Adrenal gland (tissue), 12 donors: ENCODE results near the gene RAMP1. TPM values are rescaled to one million over a fixed set of nuclear protein-coding genes. Genes with fewer than 3 reads are reported as not detected.

Experiments used
- DNase-seq, 7 donors: peaks; one replicate each; pipeline ENCODE4 v3.0.0-alpha.2; 2019 to 2020
- H3K27ac ChIP-seq, 5 donors: fragments of 200-600 bp; sonication (generic) in 4 of 5; 1 replicate in 3 of 5; 2 replicates in 2 of 5; pipeline versions ENCODE4 v1.5.1 to v1.8.0; 2016 to 2020; ENCODE audit warnings: mild to moderate bottlenecking in 1 of 5
- H3K27me3 ChIP-seq: fragments of 200-600 bp; 2 replicates; pipeline ENCODE4 v1.8.0; 2021
- H3K36me3 ChIP-seq, 2 donors: fragments of 200-600 bp; replicated peaks in 1 of 2; 1 replicate in 1 of 2; 2 replicates in 1 of 2; pipeline versions ENCODE4 v1.5.1 to v1.8.0; 2018 to 2022
- H3K4me1 ChIP-seq, 2 donors: fragments of 200-600 bp; replicated peaks in 1 of 2; 1 replicate in 1 of 2; 2 replicates in 1 of 2; pipeline versions ENCODE4 v1.5.1 to v1.8.0; 2018 to 2021
- H3K4me3 ChIP-seq, 4 donors: fragments of 200-600 bp; sonication (generic) in 3 of 4; one replicate each; pipeline ENCODE4 v1.5.1; 2016 to 2018
- H3K9me3 ChIP-seq, 3 donors: fragments of 200-600 bp; sonication (generic) in 1 of 3; replicated peaks in 1 of 3; 1 replicate in 2 of 3; 2 replicates in 1 of 3; pipeline versions ENCODE4 v1.5.1 to v1.8.0; 2016 to 2021
- POLR2A ChIP-seq, 2 donors: fragments of 450-650 bp; IDR thresholded peaks; one replicate each; pipeline ENCODE4 v1.6.1; 2017; ENCODE audit warnings: antibody characterized with exemption in 2 of 2, mild to moderate bottlenecking in 2 of 2, moderate library complexity in 1 of 2
- WGBS, 4 donors: extraction: QIAGEN DNeasy Blood & Tissue Kit in 2 of 4; methylation state at CpG; one replicate each; pipeline versions ENCODE4 v1.1.5 to v1.1.7; 2013 to 2017; 5-methylcytosine and 5-hydroxymethylcytosine counted together
- intact Hi-C, 2 donors: fragments of 100-400 bp; cut with DNase I; formaldehyde crosslinking; loops; one replicate each; pipeline versions ENCODE4 v1.14.1 to v1.15.0; 2022 to 2023
- polyA plus RNA-seq, 3 donors: library from polyadenylated mRNA; stranded (reverse); fragments of 200-250 nt in 2 of 3; fragments of 350-450 nt in 1 of 3; fragmentation: Illumina TruSeq in 1 of 3; extraction: RNeasy Lipid Tissue Mini Kit (QIAGEN cat#74804) in 1 of 3; gene quantifications; one replicate each; pipeline ENCODE4 v1.2.3, GENCODE V29; 2013 to 2014
- total RNA-seq, 9 donors: library from RNA; depleted of rRNA in 4 of 9; stranded (reverse); fragments of >200 nt in 4 of 9; fragments of 120-200 nt in 1 of 9; fragmentation: NEBNext Ultra II Directional in 1 of 9; extraction: Animal tissue kit (Norgen Biotek cat#: 25700) in 1 of 9; gene quantifications; one replicate each; pipeline versions ENCODE4 v1.1.0 to v1.2.4, GENCODE V29; 2013 to 2023
- TF ChIP-seq, protein P1 (sequence below), 6 experiments: fragments of 450-650 bp in 4 of 6; fragments of 200-600 bp in 2 of 6; sonication (generic) in 1 of 6; IDR thresholded peaks; 1 replicate in 5 of 6; 2 replicates in 1 of 6; pipeline versions ENCODE4 v1.5.1 to v1.8.0; 2016 to 2021; ENCODE audit warnings: antibody characterized with exemption in 6 of 6, mild to moderate bottlenecking in 2 of 6, moderate library complexity in 1 of 6
- donor health status: healthy with polysubstance abuse.
- donor health status: Bipolar disorder and iron deficiency.
- donor health status: DM: yes; HTN: yes; CAD: no.
- donor health status: DM: no; HTN: no; CAD: no.
- donor health status: DM: no; HTN: no; CAD: no.
- donor health status: DM: yes; HTN: yes; CAD: no.

Gene RAMP1
- total and polyA plus RNA-seq, 12 donors = 2.4 to 72.6 (median 17.2) TPM

DNA sequence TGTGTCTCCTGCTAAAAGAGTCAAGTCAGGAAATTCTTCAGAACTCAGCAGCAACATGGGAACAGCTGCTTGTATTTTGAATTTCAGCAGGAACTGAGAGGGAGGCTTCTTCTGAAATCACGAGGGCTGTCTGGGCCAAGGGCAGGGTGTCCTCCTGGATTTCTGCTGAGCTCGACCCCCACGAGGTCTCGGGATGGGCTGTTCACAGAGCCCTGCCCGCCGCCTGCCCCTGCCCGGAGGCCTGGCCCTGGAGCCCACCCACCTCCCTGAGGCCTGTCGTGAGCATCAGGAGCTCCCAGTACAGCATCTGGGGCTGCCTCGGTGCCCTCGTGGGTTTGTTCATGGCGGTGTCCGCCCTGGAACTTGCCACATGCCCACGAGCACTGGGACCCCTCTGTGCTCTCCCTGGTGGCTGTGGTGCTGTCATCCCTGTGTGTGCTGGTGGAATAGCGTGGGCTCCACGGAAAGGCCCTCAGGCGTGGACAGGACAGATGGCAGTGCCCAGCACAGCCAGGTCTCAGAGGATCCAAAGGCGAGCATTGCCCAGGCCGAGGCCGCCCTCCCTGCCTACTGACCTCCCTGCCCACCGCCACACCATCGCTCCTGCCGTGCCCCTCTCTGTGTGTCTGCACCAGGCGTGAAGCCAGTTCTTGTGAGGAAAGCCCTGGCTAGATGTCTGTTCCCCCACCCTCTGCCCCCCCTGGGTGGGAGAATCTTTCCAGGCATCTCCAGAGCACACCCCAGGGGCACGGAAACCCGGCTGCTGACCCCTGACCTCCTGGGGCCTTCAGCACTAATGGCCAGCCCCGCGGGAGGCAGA lies 25.9 kb downstream of the RAMP1 start:
- Histone ChIP-seq H3K9me3 (no peaks in the 10 kb centered on the region), H3K4me1 (peaks cover 7 to 27% of the 10 kb centered on the region in 2 donors), H3K36me3 (no peaks in the 10 kb centered on the region), H3K4me3 (no peak overlapping the region), H3K27ac (peak overlapping the region in 2 of 5 donors; percentile 82 to 84), H3K27me3 (no peaks in the 10 kb centered on the region)
- 63 to 80% (median 71%) methylated on average over 9 to 27 of the region's 27 CpGs for WGBS, 4 donors
- TF ChIP-seq POLR2A (IDR thresholded peaks at IDR 0.05) = no peak
- TF ChIP-seq, protein P1, sequence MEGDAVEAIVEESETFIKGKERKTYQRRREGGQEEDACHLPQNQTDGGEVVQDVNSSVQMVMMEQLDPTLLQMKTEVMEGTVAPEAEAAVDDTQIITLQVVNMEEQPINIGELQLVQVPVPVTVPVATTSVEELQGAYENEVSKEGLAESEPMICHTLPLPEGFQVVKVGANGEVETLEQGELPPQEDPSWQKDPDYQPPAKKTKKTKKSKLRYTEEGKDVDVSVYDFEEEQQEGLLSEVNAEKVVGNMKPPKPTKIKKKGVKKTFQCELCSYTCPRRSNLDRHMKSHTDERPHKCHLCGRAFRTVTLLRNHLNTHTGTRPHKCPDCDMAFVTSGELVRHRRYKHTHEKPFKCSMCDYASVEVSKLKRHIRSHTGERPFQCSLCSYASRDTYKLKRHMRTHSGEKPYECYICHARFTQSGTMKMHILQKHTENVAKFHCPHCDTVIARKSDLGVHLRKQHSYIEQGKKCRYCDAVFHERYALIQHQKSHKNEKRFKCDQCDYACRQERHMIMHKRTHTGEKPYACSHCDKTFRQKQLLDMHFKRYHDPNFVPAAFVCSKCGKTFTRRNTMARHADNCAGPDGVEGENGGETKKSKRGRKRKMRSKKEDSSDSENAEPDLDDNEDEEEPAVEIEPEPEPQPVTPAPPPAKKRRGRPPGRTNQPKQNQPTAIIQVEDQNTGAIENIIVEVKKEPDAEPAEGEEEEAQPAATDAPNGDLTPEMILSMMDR (IDR thresholded peaks at IDR 0.05) = no peak
- intact Hi-C loops = no loop called here
- no peak for DNase-seq

DNA sequence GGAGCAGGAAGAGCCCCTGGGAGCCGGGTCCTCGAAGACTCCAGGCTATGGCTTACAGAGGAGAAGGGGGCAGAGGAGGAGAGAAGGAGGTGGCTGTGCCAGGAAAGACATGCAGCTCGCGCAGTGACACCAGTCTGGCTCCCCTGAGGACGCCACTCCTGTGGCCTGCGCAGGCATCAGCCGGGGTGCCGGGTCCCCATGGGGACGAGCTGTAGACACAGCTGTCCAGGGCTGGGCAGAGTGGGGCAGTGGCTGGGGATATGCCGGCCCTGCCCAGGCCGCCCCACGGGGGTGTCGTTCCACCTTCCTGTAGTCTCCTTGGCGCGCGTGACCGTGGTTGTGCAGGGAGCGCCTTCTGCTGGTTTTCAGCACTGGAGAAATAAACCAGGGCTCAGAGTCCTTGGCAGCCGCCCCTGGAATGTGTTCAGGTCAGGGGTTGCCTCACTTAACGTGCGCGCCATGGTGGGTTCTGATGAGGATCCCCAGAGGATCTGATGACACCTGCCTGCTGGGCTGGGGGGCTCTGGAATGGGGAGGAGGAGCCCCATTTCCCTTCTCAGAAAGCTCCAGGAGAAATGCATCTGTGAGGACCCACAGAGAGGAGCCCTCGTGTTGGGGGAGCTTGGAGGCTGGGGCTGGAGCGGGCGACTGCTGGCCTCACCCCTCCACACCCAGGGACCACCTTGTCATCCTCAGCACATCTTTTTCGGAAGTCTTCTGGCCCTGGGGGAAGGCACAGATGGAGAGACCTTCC lies 26.7 kb downstream of the RAMP1 start:
- Histone ChIP-seq H3K9me3 (no peaks in the 10 kb centered on the region), H3K27me3 (no peaks in the 10 kb centered on the region), H3K36me3 (no peaks in the 10 kb centered on the region), H3K4me1 (peaks cover 7 to 27% of the 10 kb centered on the region in 2 donors), H3K4me3 (no peak overlapping the region), H3K27ac (peak overlapping the region in 2 of 5 donors; percentile 82 to 84)
- DNase-seq = peak in 4 of 7 donors; percentile 7 to 76 (median 38)
- TF ChIP-seq, protein P1 (IDR thresholded peaks at IDR 0.05) = no peak
- no peak for TF ChIP-seq POLR2A (IDR thresholded peaks at IDR 0.05)
- intact Hi-C loops = no loop called here
- 77 to 89% (median 85%) methylated on average over 11 to 26 of the region's 26 CpGs for WGBS, 4 donors

DNA sequence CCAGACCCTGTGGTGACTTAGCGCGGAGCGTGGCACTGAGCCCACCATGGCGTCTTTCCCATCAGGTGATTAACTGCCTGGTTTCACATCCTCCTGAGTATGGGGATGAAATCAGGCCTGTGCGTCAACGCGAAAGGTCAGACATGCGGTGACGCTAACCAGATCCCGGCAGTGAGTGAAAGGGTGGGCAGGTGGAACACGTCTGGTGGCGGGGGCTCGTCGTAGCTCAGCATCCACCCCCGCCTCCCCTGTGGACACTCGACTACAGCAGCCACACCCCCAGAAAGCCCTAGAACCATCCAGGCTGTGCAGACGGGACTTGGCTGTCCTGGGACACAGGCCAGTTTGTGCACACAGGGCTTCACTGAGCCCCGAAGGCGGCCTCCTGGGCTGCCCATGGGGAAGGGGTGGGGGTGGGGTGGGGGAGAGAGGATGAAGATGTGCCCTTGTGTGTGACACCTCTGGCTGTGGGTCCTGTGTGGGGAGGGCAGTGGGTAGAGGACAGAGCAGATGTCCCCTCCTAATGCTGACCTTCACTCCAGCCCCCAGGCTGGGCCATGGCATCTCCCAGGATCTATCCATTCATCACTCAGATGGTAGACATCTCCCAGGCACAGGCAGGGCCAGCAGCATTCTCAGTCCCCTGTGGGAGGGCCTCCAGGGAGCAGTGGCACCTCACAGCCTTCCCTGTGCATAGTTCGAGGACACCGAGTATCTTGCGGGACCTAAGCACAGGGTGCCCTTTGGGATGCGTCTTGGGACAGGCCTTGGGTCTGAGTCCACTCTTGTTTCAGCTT lies 27.5 kb downstream of the RAMP1 start:
- TF ChIP-seq POLR2A (IDR thresholded peaks at IDR 0.05) = no peak
- TF ChIP-seq, protein P1 (IDR thresholded peaks at IDR 0.05) = no peak
- intact Hi-C loops = no loop called here
- peak; percentile 13 to 93 (median 47) for DNase-seq
- H3K27ac ChIP-seq = peak overlapping the region in 2 of 5 donors; percentile 82 to 84
- H3K9me3 ChIP-seq = no peaks in the 10 kb centered on the region
- peaks cover 7 to 27% of the 10 kb centered on the region in 2 donors for H3K4me1 ChIP-seq
- no peak overlapping the region for H3K4me3 ChIP-seq
- H3K27me3 ChIP-seq = no peaks in the 10 kb centered on the region
- WGBS, 4 donors = 53 to 86% (median 81%) methylated on average over 12 to 23 of the region's 23 CpGs
- H3K36me3 ChIP-seq = no peaks in the 10 kb centered on the region

DNA sequence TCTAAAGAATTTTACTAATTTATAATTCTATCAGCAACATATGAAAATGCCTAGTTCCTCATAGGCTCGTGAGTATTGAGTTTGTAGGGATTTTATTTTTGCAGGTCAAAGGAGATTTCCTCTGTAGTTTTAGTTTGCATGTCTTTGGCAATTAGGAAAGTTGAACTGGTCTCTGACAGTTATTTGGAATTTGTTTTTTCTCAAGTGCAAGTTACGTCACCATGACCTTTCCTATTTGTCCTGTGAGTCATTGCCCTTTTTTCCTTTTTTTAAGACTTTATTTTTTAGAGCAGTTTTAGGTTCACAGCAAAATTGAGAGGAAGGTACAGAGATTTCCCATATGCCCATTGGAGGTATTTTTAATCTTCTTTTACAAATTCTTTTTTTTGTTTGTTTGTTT lies 29.0 kb downstream of the RAMP1 start:
- WGBS, 4 donors = 9 to 28% (median 19%) methylated on average over 2 of the region's 2 CpGs
- intact Hi-C loops = no loop called here
- H3K36me3 ChIP-seq = no peaks in the 10 kb centered on the region
- H3K4me3 ChIP-seq = no peak overlapping the region
- peaks cover 7 to 27% of the 10 kb centered on the region in 2 donors for H3K4me1 ChIP-seq
- no peaks in the 10 kb centered on the region for H3K27me3 ChIP-seq
- H3K9me3 ChIP-seq = no peaks in the 10 kb centered on the region
- H3K27ac ChIP-seq = peak overlapping the region in 2 of 5 donors; percentile 82 to 84
- TF ChIP-seq, protein P1 (IDR thresholded peaks at IDR 0.05) = no peak
- no peak for TF ChIP-seq POLR2A (IDR thresholded peaks at IDR 0.05)
- no peak for DNase-seq
